Ovary (tissue), 9 donors: Measurements from ENCODE around the gene SACM1L. TPM values are rescaled to one million over a fixed set of nuclear protein-coding genes. Genes with fewer than 3 reads are reported as not detected.
A peak's percentile ranks its signal among the peaks of the same experiment; 100 is the strongest.

Experiments used
- DNase-seq, 5 donors: peaks; one replicate each; pipeline ENCODE4 v3.0.0-alpha.2; 2019 to 2020
- H3K27ac ChIP-seq, 2 donors: fragments of 200-600 bp; one replicate each; pipeline versions ENCODE4 v1.5.1 to v1.8.0; 2019 to 2022
- H3K27me3 ChIP-seq: fragments of 200-600 bp; one replicate; pipeline ENCODE4 v1.8.0; 2022
- H3K36me3 ChIP-seq: fragments of 200-600 bp; sonication (generic); one replicate; pipeline ENCODE4 v1.5.1; 2019
- H3K4me1 ChIP-seq: one replicate; pipeline ENCODE4 v1.8.1; 2013; ENCODE audit warnings: mild to moderate bottlenecking, moderate library complexity; ENCODE audit not compliant: insufficient read depth
- H3K4me3 ChIP-seq: fragments of 200-600 bp; sonication (generic); one replicate; pipeline ENCODE4 v1.5.1; 2017
- H3K9me3 ChIP-seq, 2 donors: fragments of 200-600 bp in 1 of 2; sonication (generic) in 1 of 2; one replicate each; pipeline versions ENCODE4 v1.5.1 to v1.8.1; 2013 to 2019; ENCODE audit warnings: mild to moderate bottlenecking in 1 of 2, moderate library complexity in 1 of 2
- EP300 ChIP-seq: sonication (generic); formaldehyde crosslinking; IDR thresholded peaks from one replicate; pipeline ENCODE4 v1.6.1; 2017; ENCODE audit warnings: antibody characterized with exemption
- POLR2A ChIP-seq: fragments of 450-650 bp; IDR thresholded peaks from one replicate; pipeline ENCODE4 v1.6.1; 2017; ENCODE audit warnings: antibody characterized with exemption, mild to moderate bottlenecking, moderate library complexity
- WGBS, 3 donors: extraction: QIAGEN DNeasy Blood & Tissue Kit in 1 of 3; methylation state at CpG; one replicate each; pipeline versions ENCODE4 v1.1.5 to v1.1.7; 2013 to 2017; 5-methylcytosine and 5-hydroxymethylcytosine counted together
- intact Hi-C, 4 donors: fragments of 100-400 bp; cut with DNase I; formaldehyde crosslinking; loops; one replicate each; pipeline versions ENCODE4 v1.11.0 to v1.15.1; 2022 to 2023
- polyA plus RNA-seq, 2 donors: library from polyadenylated mRNA; stranded (reverse); fragments of 200-250 nt in 1 of 2; fragments of 350-450 nt in 1 of 2; fragmentation: Illumina TruSeq in 1 of 2; extraction: RNeasy Lipid Tissue Mini Kit (QIAGEN cat#74804) in 1 of 2; gene quantifications; one replicate each; pipeline ENCODE4 v1.2.3, GENCODE V29; 2013 to 2014
- total RNA-seq, 7 donors: library from RNA; depleted of rRNA in 2 of 7; stranded (reverse); fragments of >200 nt in 2 of 7; fragmentation: NEBNext Ultra II Directional in 3 of 7; extraction: Animal tissue kit (Norgen Biotek cat#: 25700) in 3 of 7; gene quantifications; one replicate each; pipeline versions ENCODE4 v1.1.0 to v1.2.4, GENCODE V29; 2016 to 2023
- TF ChIP-seq, protein P1 (sequence below), 3 donors: fragments of 450-650 bp in 2 of 3; fragments of 200-600 bp in 1 of 3; IDR thresholded peaks; one replicate each; pipeline versions ENCODE4 v1.5.1 to v1.8.0; 2016 to 2022; ENCODE audit warnings: antibody characterized with exemption in 3 of 3, mild to moderate bottlenecking in 1 of 3
- donor health status: DM: no; HTN: no; CAD: no; lungs with moderate emphysema.
- donor health status: DM: no; HTN: no; CAD: no.
- donor health status: Bipolar disorder and iron deficiency.
- donor health status: DM: yes; HTN: yes; CAD: no.
- donor health status: DM: no; HTN: no; CAD: no.
- donor health status: DM: yes; HTN: yes; CAD: no.

Gene SACM1L
- total and polyA plus RNA-seq, 9 donors, result 19.0 to 47.3 (median 32.1) TPM

DNA sequence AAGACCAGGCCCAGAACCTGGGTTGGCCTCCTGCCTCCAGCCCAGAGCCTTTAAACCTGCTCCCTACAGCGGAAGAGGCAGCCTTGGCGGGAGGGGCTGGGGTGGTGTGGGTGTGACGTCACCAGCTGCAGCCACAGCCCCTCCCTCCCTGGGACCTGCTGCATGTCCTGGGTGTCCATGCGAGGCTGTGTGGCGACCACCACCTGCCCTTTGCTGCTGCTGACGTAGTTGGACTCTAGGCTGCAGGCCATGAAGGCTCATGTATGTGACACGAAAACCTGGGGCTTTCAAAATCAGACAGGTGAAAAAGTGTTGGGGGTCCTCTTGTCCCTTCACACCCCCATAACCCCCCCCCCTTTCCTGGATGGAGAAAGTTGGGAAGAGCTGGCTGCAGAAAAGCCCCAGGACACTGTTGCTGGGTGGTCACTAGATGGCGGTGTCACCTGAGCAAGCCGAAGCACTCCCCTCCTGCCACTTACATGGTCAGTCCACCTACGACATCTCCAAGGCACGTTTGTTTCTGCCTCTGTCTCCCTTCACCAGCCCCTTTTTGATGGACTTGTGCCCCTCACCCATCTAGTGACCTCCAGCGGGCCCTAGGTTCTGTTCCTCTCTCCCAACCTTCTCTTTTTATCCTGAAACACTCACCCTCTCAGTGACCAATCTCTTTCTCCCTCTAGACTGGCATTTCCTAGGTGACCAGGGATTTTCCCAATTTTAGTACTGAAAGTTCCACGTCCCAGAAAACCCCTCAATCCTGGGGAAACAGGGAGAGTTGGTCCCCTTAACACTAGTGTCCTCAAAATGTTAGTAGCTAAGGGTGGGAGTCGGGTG is 71.9 kb downstream of the SACM1L start:
- TF ChIP-seq POLR2A, result no peak
- TF ChIP-seq, protein P1, sequence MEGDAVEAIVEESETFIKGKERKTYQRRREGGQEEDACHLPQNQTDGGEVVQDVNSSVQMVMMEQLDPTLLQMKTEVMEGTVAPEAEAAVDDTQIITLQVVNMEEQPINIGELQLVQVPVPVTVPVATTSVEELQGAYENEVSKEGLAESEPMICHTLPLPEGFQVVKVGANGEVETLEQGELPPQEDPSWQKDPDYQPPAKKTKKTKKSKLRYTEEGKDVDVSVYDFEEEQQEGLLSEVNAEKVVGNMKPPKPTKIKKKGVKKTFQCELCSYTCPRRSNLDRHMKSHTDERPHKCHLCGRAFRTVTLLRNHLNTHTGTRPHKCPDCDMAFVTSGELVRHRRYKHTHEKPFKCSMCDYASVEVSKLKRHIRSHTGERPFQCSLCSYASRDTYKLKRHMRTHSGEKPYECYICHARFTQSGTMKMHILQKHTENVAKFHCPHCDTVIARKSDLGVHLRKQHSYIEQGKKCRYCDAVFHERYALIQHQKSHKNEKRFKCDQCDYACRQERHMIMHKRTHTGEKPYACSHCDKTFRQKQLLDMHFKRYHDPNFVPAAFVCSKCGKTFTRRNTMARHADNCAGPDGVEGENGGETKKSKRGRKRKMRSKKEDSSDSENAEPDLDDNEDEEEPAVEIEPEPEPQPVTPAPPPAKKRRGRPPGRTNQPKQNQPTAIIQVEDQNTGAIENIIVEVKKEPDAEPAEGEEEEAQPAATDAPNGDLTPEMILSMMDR (IDR thresholded peaks at IDR 0.05), result no peak
- no peak for TF ChIP-seq EP300
- Histone ChIP-seq H3K36me3 (no peaks in the 10 kb centered on the region), H3K4me1 (no peaks in the 10 kb centered on the region), H3K9me3 (no peaks in the 10 kb centered on the region), H3K27ac (no peak overlapping the region), H3K4me3 (no peak overlapping the region), H3K27me3 (no peaks in the 10 kb centered on the region)
- 41 to 49% (median 48%) methylated on average over 13 to 14 of the region's 14 CpGs for WGBS, 3 donors
- intact Hi-C loops, result no loop called here
- DNase-seq, result peak in 3 of 5 donors; percentile 37 to 43 (median 41)

DNA sequence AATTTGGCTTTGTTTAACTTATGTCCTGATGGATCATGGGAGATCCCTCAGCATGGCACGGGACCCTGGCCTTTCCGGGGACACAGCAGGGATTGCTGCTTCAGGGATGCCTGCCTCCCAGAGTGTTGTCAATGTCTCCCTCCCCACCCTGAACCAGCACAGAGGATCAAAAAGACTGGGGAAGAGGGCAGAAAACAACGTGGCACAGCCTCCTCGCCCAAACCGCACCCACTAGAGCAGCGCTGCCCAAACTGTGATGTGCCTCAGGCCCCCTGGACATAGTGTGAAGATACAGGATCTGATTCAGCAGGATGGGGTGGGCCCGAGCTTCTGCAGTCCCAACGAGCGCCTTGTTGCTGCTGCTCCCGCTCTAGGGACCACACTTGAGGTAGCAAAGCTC is 72.6 kb downstream of the SACM1L start:
- whole genome bisulfite sequencing, 3 donors, result 86 to 90% (median 89%) methylated on average over 10 of the region's 10 CpGs
- TF ChIP-seq POLR2A, result no peak
- TF ChIP-seq EP300, result no peak
- TF ChIP-seq, protein P1 (IDR thresholded peaks at IDR 0.05), result no peak
- intact Hi-C loops, result no loop called here
- no peaks in the 10 kb centered on the region for H3K4me1 ChIP-seq
- H3K27me3 ChIP-seq, result no peaks in the 10 kb centered on the region
- no peak overlapping the region for H3K27ac ChIP-seq
- no peak for DNase-seq
- no peaks in the 10 kb centered on the region for H3K36me3 ChIP-seq
- H3K4me3 ChIP-seq, result no peak overlapping the region
- H3K9me3 ChIP-seq, result no peaks in the 10 kb centered on the region

DNA sequence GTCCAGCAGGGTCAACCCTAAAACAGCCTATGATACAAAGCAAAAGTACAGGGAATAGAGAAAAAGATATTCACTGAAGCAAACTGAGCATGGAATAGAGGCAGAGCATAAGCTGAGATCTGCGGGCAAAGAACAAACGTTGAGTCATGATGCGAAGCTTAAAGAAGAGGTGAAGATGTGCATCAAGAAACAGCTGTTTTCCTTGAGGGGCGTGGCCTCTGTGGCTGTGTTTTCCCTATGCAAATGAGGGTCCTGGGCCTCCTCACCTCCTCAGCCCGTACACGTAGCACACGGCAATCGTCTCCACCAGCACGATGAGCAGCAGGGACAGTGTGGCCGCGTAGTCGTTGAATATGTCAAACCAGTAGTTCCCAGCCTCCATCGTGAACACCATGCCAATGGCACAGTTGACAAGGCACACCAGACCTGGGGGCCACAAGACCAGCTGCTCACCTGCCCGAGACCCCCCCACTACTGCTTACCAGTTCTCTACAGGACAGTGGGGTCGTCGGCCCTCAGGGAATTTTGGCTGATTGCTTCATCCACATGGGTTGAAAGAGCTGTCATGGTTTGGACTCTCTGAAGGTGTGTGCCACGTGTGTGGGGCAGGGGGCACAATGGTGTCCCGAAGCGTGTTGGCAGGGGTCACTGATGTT is 73.6 kb downstream of the SACM1L start:
- Histone ChIP-seq H3K4me1 (no peaks in the 10 kb centered on the region), H3K36me3 (no peaks in the 10 kb centered on the region), H3K27ac (no peak overlapping the region), H3K27me3 (no peaks in the 10 kb centered on the region), H3K4me3 (no peak overlapping the region), H3K9me3 (no peaks in the 10 kb centered on the region)
- WGBS, 3 donors, result 88 to 91% (median 89%) methylated on average over 19 of the region's 19 CpGs
- TF ChIP-seq EP300 (no peak), POLR2A (no peak)
- TF ChIP-seq, protein P1 (IDR thresholded peaks at IDR 0.05), result no peak
- no peak for DNase-seq
- intact Hi-C loops, result no loop called here

DNA sequence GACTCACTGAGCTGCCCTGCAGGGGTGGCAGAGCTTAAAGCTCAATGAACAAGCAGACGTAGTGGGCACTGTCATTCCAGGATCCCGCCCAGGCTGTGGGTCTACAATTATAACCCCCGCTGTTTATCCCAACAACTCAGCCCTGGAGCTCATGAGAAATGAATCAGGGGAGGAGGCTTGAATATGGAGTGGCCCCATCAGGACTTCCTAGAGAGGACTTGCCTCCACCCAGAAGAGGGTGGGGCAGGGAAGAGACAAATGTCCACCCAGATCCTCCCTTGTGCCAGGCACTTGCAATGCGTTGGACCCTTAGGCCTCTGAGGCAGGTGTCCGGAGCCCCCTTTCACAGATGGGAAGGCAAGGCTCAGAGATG is 74.1 kb downstream of the SACM1L start:
- no peak overlapping the region for H3K27ac ChIP-seq
- DNase-seq, result no peak
- WGBS, 3 donors, result 94 to 96% (median 95%) methylated on average over 5 of the region's 5 CpGs
- no peaks in the 10 kb centered on the region for H3K36me3 ChIP-seq
- no peaks in the 10 kb centered on the region for H3K4me1 ChIP-seq
- no peaks in the 10 kb centered on the region for H3K27me3 ChIP-seq
- H3K9me3 ChIP-seq, result no peaks in the 10 kb centered on the region
- intact Hi-C loops, result no loop called here
- H3K4me3 ChIP-seq, result no peak overlapping the region
- TF ChIP-seq EP300 (no peak), POLR2A (no peak)
- TF ChIP-seq, protein P1 (IDR thresholded peaks at IDR 0.05), result no peak
